GM23338 (cell line): Measurements from ENCODE around the gene TNS3. TPM values are rescaled to one million over a fixed set of nuclear protein-coding genes. Genes with fewer than 3 reads are reported as not detected.

Source experiments
- ATAC-seq: fragments of 200-7000 bp; cut with Tn5 transposase; 3 replicates; pipeline ENCODE4 v1.9.1; 2020
- DNase-seq: peaks from one replicate; pipeline ENCODE4 v3.0.0-alpha.2; 2015; ENCODE audit warnings: low spot score
- H2AFZ ChIP-seq: fragments of 200-600 bp; sonication (generic); 2 replicates; pipeline ENCODE4 v1.8.0; 2016; ENCODE audit warnings: antibody characterized with exemption, mild to moderate bottlenecking, moderate library complexity
- H3F3A ChIP-seq: fragments of 200-600 bp; sonication (generic); replicated peaks from 2 replicates; pipeline ENCODE4 v1.8.0; 2017; ENCODE audit warnings: antibody characterized with exemption, mixed run types, low read depth
- H3K27ac ChIP-seq: fragments of 200-600 bp; sonication (generic); 2 replicates; pipeline ENCODE4 v1.6.1; 2016; ENCODE audit warnings: low read depth
- H3K27me3 ChIP-seq: fragments of 200-600 bp; sonication (generic); 2 replicates; pipeline ENCODE4 v1.8.0; 2016; ENCODE audit warnings: mild to moderate bottlenecking, mixed run types, moderate library complexity; ENCODE audit not compliant: insufficient read depth
- H3K36me3 ChIP-seq: fragments of 200-600 bp; sonication (generic); 2 replicates; pipeline ENCODE4 v1.8.0; 2016; ENCODE audit warnings: mild to moderate bottlenecking; ENCODE audit not compliant: insufficient read depth
- H3K4me1 ChIP-seq: fragments of 200-600 bp; sonication (generic); 2 replicates; pipeline ENCODE4 v1.8.0; 2016; ENCODE audit warnings: mild to moderate bottlenecking, moderate library complexity; ENCODE audit not compliant: insufficient read depth
- H3K4me2 ChIP-seq: fragments of 200-600 bp; sonication (generic); 2 replicates; pipeline ENCODE4 v1.7.1; 2017; ENCODE audit warnings: mixed run types
- H3K4me3 ChIP-seq: fragments of 200-600 bp; sonication (generic); 2 replicates; pipeline ENCODE4 v1.6.1; 2016; ENCODE audit warnings: mixed run types
- H3K79me2 ChIP-seq: fragments of 200-600 bp; sonication (generic); replicated peaks from 2 replicates; pipeline ENCODE4 v1.8.0; 2017; ENCODE audit warnings: mild to moderate bottlenecking; ENCODE audit not compliant: insufficient read depth
- H3K9me2 ChIP-seq: fragments of 200-600 bp; sonication (generic); 2 replicates; pipeline ENCODE4 v1.8.0; 2017; ENCODE audit not compliant: insufficient read depth
- H4K20me1 ChIP-seq: fragments of 200-600 bp; sonication (generic); replicated peaks from 2 replicates; pipeline ENCODE4 v1.8.0; 2017; ENCODE audit warnings: mild to moderate bottlenecking; ENCODE audit not compliant: insufficient read depth
- H3K27ac Mint-ChIP-seq: 2 replicates; pipeline ENCODE4 v1.8.0; 2020; ENCODE audit warnings: inconsistent platforms, mild to moderate bottlenecking, moderate library complexity, mixed read lengths
- H3K27me3 Mint-ChIP-seq: 3 replicates; pipeline ENCODE4 v1.8.0; 2022; ENCODE audit warnings: low read depth, mild to moderate bottlenecking, moderate library complexity, mixed read lengths, inconsistent platforms; ENCODE audit not compliant: insufficient read depth, poor library complexity
- H3K36me3 Mint-ChIP-seq: 3 replicates; pipeline ENCODE4 v1.8.0; 2021; ENCODE audit warnings: low read depth, mild to moderate bottlenecking, inconsistent platforms, moderate library complexity, mixed read lengths
- H3K4me1 Mint-ChIP-seq: 3 replicates; pipeline ENCODE4 v1.8.0; 2020; ENCODE audit warnings: mild to moderate bottlenecking, inconsistent platforms, mixed read lengths
- H3K4me3 Mint-ChIP-seq: 3 replicates; pipeline ENCODE4 v1.8.0; 2021; ENCODE audit warnings: moderate library complexity, mild to moderate bottlenecking, inconsistent platforms, mixed read lengths
- H3K9me3 Mint-ChIP-seq: 3 replicates; pipeline ENCODE4 v1.8.0; 2020; ENCODE audit warnings: moderate library complexity, mild to moderate bottlenecking, inconsistent platforms, mixed read lengths
- CREB1 ChIP-seq: fragments of 250-450 bp; sonication (Bioruptor Pico); IDR thresholded peaks from 2 replicates; pipeline ENCODE4 v1.5.0; 2020; ENCODE audit warnings: low read depth, mild to moderate bottlenecking, moderate library complexity
- EZH2 ChIP-seq: fragments of 200-600 bp; sonication (generic); IDR thresholded peaks from one replicate; pipeline ENCODE4 v1.8.0; 2017; ENCODE audit warnings: antibody characterized with exemption, mild to moderate bottlenecking, low read depth; ENCODE audit not compliant: unreplicated experiment
- JUNB ChIP-seq: IDR thresholded peaks from one replicate; pipeline ENCODE4 v1.6.1; 2016; ENCODE audit warnings: antibody characterized with exemption; ENCODE audit not compliant: unreplicated experiment
- NANOG ChIP-seq: IDR thresholded peaks from 2 replicates; pipeline ENCODE4 v1.6.1; 2016; ENCODE audit warnings: antibody characterized with exemption, borderline replicate concordance
- STAT1 ChIP-seq: IDR thresholded peaks from one replicate; pipeline ENCODE4 v1.6.1; 2016; ENCODE audit warnings: antibody characterized with exemption; ENCODE audit not compliant: unreplicated experiment
- ZNF114 ChIP-seq: fragments of 250-450 bp; sonication (Bioruptor Pico); IDR thresholded peaks from 2 replicates; pipeline ENCODE4 v1.5.0; 2020; ENCODE audit warnings: mild to moderate bottlenecking, moderate library complexity
- ZNF331 ChIP-seq: fragments of 250-450 bp; sonication (Bioruptor Pico); IDR thresholded peaks from 2 replicates; pipeline ENCODE4 v1.5.0; 2020; ENCODE audit warnings: low read depth, mild to moderate bottlenecking, moderate library complexity
- polyA plus RNA-seq: library from polyadenylated mRNA; unstranded; fragments of >200 nt; fragmentation: Nextera tagmentation; extraction: Ambion mirVana; gene quantifications from 2 replicates; pipeline ENCODE4 v1.2.1, GENCODE V29; 2016
- total RNA-seq: library from RNA; depleted of rRNA; stranded (reverse); fragments of >200 nt; shearing (Covaris generic); gene quantifications from 2 replicates; pipeline ENCODE4 v1.2.3, GENCODE V29; 2014
- TF ChIP-seq, protein P1 (sequence below): IDR thresholded peaks from 2 replicates; pipeline ENCODE4 v1.6.1; 2016; ENCODE audit warnings: antibody characterized with exemption
- TF ChIP-seq, protein P2 (sequence below), 2 experiments: fragments of 200-600 bp in 1 of 2; sonication (generic) in 1 of 2; conservative IDR thresholded peaks; 2 replicates each; pipeline versions ENCODE4 v1.5.1 to v1.6.1; 2016 to 2017; ENCODE audit warnings: antibody characterized with exemption in 2 of 2, low read depth in 2 of 2, mild to moderate bottlenecking in 2 of 2, moderate library complexity in 1 of 2
- TF ChIP-seq, protein P3 (sequence below): IDR thresholded peaks from one replicate; pipeline ENCODE4 v1.6.1; 2018; ENCODE audit warnings: antibody characterized with exemption; ENCODE audit not compliant: unreplicated experiment

The TNS3 gene
- total and polyA plus RNA-seq, 2 experiments from 2014 or later = 6.2 to 28.7 TPM

DNA sequence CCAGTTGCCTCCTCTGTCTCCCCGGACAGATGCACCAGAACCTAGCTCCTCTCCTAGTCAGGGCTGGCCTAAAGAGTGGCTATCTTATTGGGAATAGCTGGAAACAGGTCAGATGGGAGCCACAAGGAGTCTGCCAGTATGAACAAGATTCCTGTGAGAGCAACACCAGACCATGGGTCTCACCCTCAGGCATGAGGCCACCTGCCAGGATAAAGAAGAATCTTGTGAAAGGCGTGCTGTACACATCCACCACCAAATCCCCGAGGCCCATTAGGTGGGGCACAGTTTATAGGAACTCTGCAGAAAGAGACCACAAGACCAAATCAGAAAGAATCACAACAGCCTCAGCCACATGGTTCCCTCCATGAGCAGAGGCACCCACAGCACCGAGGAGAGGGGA is 325.9 kb downstream of the TNS3 start:
- no peak for ATAC-seq
- no peak for DNase-seq
- peaks cover 13% of the 10 kb centered on the region for H3K27me3 ChIP-seq
- peaks cover 3% of the 10 kb centered on the region; the same call in 1 of the 2 replicates for H3K9me2 ChIP-seq
- Mint-ChIP-seq H3K4me3 (no peak overlapping the region), H3K36me3 (no peaks in the 10 kb centered on the region), H3K4me1 (peaks cover 8% of the 10 kb centered on the region), H3K9me3 (peaks cover 10% of the 10 kb centered on the region; the same call in 2 of the 3 replicates), H3K27ac (no peak overlapping the region), H3K27me3 (peaks cover 17% of the 10 kb centered on the region)
- H3K27ac ChIP-seq = no peak overlapping the region
- H4K20me1 ChIP-seq = no peaks in the 10 kb centered on the region
- H3K4me3 ChIP-seq = no peak overlapping the region
- no peak overlapping the region for H2AFZ ChIP-seq
- H3K4me1 ChIP-seq = peaks cover 3% of the 10 kb centered on the region; the same call in 1 of the 2 replicates
- no peaks in the 10 kb centered on the region; the same call in 1 of the 2 replicates for H3K36me3 ChIP-seq
- no peaks in the 10 kb centered on the region for H3F3A ChIP-seq
- TF ChIP-seq NANOG (no peak), CREB1 (CRISPR knock-in tag) (no peak), EZH2 (no peak), ZNF331 (CRISPR knock-in tag) (no peak)
- no peaks in the 10 kb centered on the region for H3K79me2 ChIP-seq
- H3K4me2 ChIP-seq = no peak overlapping the region

DNA sequence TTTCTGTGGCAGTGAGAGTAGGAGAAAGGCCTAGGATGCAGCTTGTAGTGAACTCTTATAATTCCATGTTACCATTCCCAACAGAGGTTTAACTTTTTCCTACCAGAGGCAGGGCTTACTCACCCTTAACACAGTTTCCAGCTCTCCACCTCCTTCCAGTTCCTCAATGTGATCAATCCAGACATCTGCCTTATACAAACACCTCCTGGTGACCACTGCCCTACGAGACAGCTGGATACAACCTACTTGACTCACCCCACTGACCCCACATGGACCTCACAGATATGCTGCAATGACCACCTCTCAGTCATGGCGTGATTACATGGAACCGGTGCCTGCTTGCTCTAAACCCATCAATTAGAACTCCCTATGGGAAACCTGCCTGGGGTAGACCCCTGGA is 326.5 kb downstream of the TNS3 start:
- H3K4me2 ChIP-seq = no peak overlapping the region
- peaks cover 3% of the 10 kb centered on the region; the same call in 1 of the 2 replicates for H3K4me1 ChIP-seq
- no peak overlapping the region for H3K27ac ChIP-seq
- peaks cover 8% of the 10 kb centered on the region for H3K4me1 Mint-ChIP-seq
- no peaks in the 10 kb centered on the region for H4K20me1 ChIP-seq
- no peak overlapping the region for H3K4me3 Mint-ChIP-seq
- H3F3A ChIP-seq = no peaks in the 10 kb centered on the region
- H3K27ac Mint-ChIP-seq = no peak overlapping the region
- peaks cover 3% of the 10 kb centered on the region; the same call in 1 of the 2 replicates for H3K9me2 ChIP-seq
- peaks cover 13% of the 10 kb centered on the region for H3K27me3 ChIP-seq
- H3K79me2 ChIP-seq = no peaks in the 10 kb centered on the region
- TF ChIP-seq EZH2 = no peak
- TF ChIP-seq JUNB = no peak
- TF ChIP-seq STAT1 = no peak
- no peak overlapping the region for H2AFZ ChIP-seq
- no peak overlapping the region for H3K4me3 ChIP-seq
- H3K9me3 Mint-ChIP-seq = peaks cover 10% of the 10 kb centered on the region; the same call in 2 of the 3 replicates
- peaks cover 17% of the 10 kb centered on the region for H3K27me3 Mint-ChIP-seq
- DNase-seq = no peak
- ATAC-seq = no peak
- no peaks in the 10 kb centered on the region; the same call in 1 of the 2 replicates for H3K36me3 ChIP-seq
- no peaks in the 10 kb centered on the region for H3K36me3 Mint-ChIP-seq

DNA sequence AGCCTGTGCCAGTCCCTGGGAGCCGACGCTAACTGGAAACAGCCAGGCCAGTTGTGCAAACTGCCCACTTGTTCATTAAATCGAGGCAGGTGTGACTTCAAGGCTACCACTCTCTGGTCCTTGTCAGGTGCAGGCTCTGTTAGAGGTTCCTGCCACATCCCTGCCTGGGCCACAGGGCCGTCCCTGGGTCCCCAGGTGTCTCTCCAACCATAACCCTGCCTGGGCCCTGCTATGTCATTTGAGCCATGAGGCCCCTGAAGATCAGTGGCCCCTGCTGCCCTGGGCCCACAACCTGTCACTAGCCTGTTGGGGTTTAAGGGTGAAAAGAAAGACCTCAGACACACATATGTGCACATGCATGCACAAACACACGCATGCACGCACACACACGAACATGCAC is 326.9 kb downstream of the TNS3 start:
- H3K79me2 ChIP-seq = no peaks in the 10 kb centered on the region
- Mint-ChIP-seq H3K27me3 (peaks cover 16% of the 10 kb centered on the region), H3K4me1 (peaks cover 8% of the 10 kb centered on the region), H3K36me3 (no peaks in the 10 kb centered on the region), H3K4me3 (no peak overlapping the region; the same call in 2 of the 3 replicates), H3K27ac (no peak overlapping the region), H3K9me3 (peaks cover 13% of the 10 kb centered on the region; the same call in 2 of the 3 replicates)
- TF ChIP-seq ZNF331 (CRISPR knock-in tag) (no peak), STAT1 (no peak), ZNF114 (no peak), JUNB (no peak)
- TF ChIP-seq, protein P1, sequence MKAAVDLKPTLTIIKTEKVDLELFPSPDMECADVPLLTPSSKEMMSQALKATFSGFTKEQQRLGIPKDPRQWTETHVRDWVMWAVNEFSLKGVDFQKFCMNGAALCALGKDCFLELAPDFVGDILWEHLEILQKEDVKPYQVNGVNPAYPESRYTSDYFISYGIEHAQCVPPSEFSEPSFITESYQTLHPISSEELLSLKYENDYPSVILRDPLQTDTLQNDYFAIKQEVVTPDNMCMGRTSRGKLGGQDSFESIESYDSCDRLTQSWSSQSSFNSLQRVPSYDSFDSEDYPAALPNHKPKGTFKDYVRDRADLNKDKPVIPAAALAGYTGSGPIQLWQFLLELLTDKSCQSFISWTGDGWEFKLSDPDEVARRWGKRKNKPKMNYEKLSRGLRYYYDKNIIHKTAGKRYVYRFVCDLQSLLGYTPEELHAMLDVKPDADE = no peak
- TF ChIP-seq, protein P2, sequence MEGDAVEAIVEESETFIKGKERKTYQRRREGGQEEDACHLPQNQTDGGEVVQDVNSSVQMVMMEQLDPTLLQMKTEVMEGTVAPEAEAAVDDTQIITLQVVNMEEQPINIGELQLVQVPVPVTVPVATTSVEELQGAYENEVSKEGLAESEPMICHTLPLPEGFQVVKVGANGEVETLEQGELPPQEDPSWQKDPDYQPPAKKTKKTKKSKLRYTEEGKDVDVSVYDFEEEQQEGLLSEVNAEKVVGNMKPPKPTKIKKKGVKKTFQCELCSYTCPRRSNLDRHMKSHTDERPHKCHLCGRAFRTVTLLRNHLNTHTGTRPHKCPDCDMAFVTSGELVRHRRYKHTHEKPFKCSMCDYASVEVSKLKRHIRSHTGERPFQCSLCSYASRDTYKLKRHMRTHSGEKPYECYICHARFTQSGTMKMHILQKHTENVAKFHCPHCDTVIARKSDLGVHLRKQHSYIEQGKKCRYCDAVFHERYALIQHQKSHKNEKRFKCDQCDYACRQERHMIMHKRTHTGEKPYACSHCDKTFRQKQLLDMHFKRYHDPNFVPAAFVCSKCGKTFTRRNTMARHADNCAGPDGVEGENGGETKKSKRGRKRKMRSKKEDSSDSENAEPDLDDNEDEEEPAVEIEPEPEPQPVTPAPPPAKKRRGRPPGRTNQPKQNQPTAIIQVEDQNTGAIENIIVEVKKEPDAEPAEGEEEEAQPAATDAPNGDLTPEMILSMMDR (conservative IDR thresholded peaks at IDR 0.05; ENCODE audit: low read depth in 2 of 2) = no peak
- TF ChIP-seq, protein P3, sequence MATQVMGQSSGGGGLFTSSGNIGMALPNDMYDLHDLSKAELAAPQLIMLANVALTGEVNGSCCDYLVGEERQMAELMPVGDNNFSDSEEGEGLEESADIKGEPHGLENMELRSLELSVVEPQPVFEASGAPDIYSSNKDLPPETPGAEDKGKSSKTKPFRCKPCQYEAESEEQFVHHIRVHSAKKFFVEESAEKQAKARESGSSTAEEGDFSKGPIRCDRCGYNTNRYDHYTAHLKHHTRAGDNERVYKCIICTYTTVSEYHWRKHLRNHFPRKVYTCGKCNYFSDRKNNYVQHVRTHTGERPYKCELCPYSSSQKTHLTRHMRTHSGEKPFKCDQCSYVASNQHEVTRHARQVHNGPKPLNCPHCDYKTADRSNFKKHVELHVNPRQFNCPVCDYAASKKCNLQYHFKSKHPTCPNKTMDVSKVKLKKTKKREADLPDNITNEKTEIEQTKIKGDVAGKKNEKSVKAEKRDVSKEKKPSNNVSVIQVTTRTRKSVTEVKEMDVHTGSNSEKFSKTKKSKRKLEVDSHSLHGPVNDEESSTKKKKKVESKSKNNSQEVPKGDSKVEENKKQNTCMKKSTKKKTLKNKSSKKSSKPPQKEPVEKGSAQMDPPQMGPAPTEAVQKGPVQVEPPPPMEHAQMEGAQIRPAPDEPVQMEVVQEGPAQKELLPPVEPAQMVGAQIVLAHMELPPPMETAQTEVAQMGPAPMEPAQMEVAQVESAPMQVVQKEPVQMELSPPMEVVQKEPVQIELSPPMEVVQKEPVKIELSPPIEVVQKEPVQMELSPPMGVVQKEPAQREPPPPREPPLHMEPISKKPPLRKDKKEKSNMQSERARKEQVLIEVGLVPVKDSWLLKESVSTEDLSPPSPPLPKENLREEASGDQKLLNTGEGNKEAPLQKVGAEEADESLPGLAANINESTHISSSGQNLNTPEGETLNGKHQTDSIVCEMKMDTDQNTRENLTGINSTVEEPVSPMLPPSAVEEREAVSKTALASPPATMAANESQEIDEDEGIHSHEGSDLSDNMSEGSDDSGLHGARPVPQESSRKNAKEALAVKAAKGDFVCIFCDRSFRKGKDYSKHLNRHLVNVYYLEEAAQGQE = no peak
- peaks cover 3% of the 10 kb centered on the region; the same call in 1 of the 2 replicates for H3K4me1 ChIP-seq
- DNase-seq = no peak
- no peaks in the 10 kb centered on the region for H4K20me1 ChIP-seq
- H3K36me3 ChIP-seq = no peaks in the 10 kb centered on the region; the same call in 1 of the 2 replicates
- peak overlapping the region; percentile 90; the same call in 1 of the 2 replicates for H2AFZ ChIP-seq
- ATAC-seq = no peak
- H3K4me3 ChIP-seq = no peak overlapping the region
- no peak overlapping the region for H3K27ac ChIP-seq
- no peak overlapping the region for H3K4me2 ChIP-seq
- H3F3A ChIP-seq = no peaks in the 10 kb centered on the region
- H3K9me2 ChIP-seq = no peaks in the 10 kb centered on the region
- peaks cover 13% of the 10 kb centered on the region for H3K27me3 ChIP-seq
